ENCODE measurements around the gene KCTD6.

DNA sequence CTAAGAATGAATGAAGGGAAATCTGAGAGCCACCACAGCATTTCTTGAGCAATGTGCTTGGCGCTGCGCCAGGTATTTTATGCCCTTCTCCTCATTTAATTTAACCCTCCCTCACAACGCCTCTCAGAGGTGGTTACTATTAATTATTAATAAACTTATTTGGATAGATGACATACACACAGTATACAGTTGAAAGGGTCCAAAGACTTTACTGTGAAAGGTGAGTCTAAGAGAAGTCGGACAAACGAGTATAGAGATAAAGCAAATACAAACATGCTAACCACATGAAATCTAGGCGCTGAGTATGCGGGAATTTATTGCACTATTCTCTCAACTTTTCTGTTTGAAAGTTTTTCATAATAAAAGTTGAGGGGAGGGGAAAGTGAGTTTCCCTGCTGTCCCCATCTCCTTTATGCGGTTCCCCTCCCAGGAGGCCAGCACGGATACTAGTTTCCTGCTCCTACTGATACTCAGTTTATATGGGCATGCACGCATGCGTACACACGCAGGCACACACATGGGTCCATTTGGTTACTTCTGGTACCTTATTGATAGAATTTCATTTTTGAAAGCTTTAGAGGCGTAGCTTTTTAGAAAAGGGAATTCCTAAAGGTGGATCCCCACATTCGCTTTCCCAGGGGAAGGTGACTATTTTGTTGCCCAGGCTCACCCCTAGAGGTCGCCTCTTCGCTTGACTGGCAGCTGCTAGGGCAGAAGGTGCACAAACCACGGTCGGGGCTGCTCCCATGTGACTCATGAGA lies 28.5 kb upstream of the KCTD6 start:
- TF ChIP-seq, protein P1, sequence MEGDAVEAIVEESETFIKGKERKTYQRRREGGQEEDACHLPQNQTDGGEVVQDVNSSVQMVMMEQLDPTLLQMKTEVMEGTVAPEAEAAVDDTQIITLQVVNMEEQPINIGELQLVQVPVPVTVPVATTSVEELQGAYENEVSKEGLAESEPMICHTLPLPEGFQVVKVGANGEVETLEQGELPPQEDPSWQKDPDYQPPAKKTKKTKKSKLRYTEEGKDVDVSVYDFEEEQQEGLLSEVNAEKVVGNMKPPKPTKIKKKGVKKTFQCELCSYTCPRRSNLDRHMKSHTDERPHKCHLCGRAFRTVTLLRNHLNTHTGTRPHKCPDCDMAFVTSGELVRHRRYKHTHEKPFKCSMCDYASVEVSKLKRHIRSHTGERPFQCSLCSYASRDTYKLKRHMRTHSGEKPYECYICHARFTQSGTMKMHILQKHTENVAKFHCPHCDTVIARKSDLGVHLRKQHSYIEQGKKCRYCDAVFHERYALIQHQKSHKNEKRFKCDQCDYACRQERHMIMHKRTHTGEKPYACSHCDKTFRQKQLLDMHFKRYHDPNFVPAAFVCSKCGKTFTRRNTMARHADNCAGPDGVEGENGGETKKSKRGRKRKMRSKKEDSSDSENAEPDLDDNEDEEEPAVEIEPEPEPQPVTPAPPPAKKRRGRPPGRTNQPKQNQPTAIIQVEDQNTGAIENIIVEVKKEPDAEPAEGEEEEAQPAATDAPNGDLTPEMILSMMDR (IDR thresholded peaks at IDR 0.05), result peak; percentile 60 to 76 (median 62)
- TF ChIP-seq POLR2AphosphoS5 (IDR thresholded peaks at IDR 0.05), result peak in 1 of 2 donors; percentile 17
- TF ChIP-seq POLR2A (IDR thresholded peaks at IDR 0.05; ENCODE audit: low read depth), result no peak

Measured in esophagus muscularis mucosa (tissue), 3 donors.